ES-I3 (cell line): ENCODE data around the gene PRR15L.
A peak's percentile ranks its signal among the peaks of the same experiment; 100 is the strongest.

Experiments
- H3K36me3 ChIP-seq: 2 replicates; pipeline ENCODE4 v1.6.1; 2013; ENCODE audit warnings: mild to moderate bottlenecking, low read length, control low read depth, moderate library complexity; ENCODE audit not compliant: insufficient read depth
- H3K4me1 ChIP-seq: 2 replicates; pipeline ENCODE4 v1.6.1; 2013; ENCODE audit warnings: mild to moderate bottlenecking, control low read depth, low read length; ENCODE audit not compliant: insufficient read depth
- H3K9ac ChIP-seq: 2 replicates; pipeline ENCODE4 v1.6.1; 2013; ENCODE audit warnings: low read depth, mild to moderate bottlenecking, low read length, moderate library complexity
- H3K9me3 ChIP-seq: 2 replicates; pipeline ENCODE4 v1.6.1; 2013; ENCODE audit warnings: mild to moderate bottlenecking, low read length, moderate library complexity; ENCODE audit not compliant: control insufficient read depth, insufficient read depth

PRR15L gene

GRCh38 chr17:47980541-47980940, 22.9 kb upstream of the PRR15L start:
- Histone ChIP-seq H3K9me3 (no peaks in the 10 kb centered on the region), H3K4me1 (no peaks in the 10 kb centered on the region), H3K36me3 (peaks cover 33% of the 10 kb centered on the region), H3K9ac (no peak overlapping the region)

- H3K9ac ChIP-seq, result no peak overlapping the region
- no peaks in the 10 kb centered on the region for H3K9me3 ChIP-seq
- no peaks in the 10 kb centered on the region for H3K4me1 ChIP-seq
- H3K36me3 ChIP-seq, result peaks cover 36% of the 10 kb centered on the region
Measured at GRCh38 chr17:47978324-47978723, 20.6 kb upstream of the PRR15L start.

GRCh38 chr17:47975823-47976205, 18.1 kb upstream of the PRR15L start:
- Histone ChIP-seq H3K36me3 (peaks cover 33% of the 10 kb centered on the region), H3K4me1 (no peaks in the 10 kb centered on the region), H3K9ac (no peak overlapping the region), H3K9me3 (no peaks in the 10 kb centered on the region; the same call in 1 of the 2 replicates)

GRCh38 chr17:47975189-47975822, 17.6 kb upstream of the PRR15L start:
- no peaks in the 10 kb centered on the region; the same call in 1 of the 2 replicates for H3K9me3 ChIP-seq
- no peak overlapping the region for H3K9ac ChIP-seq
- peaks cover 2% of the 10 kb centered on the region; the same call in 1 of the 2 replicates for H3K4me1 ChIP-seq
- peaks cover 30% of the 10 kb centered on the region for H3K36me3 ChIP-seq

- no peak overlapping the region for H3K9ac ChIP-seq
Measured at GRCh38 chr17:47973541-47973940, 15.9 kb upstream of the PRR15L start.

GRCh38 chr17:47970725-47971499, 13.2 kb upstream of the PRR15L start, which contains the start of gene CDK5RAP3:
CDK5RAP3 (plus strand) TSS chr17:47971113; CDS start chr17:47971147, 34 bp downstream.
- H3K9me3 ChIP-seq, result no peaks in the 10 kb centered on the region; the same call in 1 of the 2 replicates
- H3K4me1 ChIP-seq, result peaks cover 5% of the 10 kb centered on the region; the same call in 1 of the 2 replicates
- peak within 1 kb of the TSS; percentile 86 for H3K9ac ChIP-seq
- H3K36me3 ChIP-seq, result peaks cover 9% of the 10 kb centered on the region; the same call in 1 of the 2 replicates

More at GRCh38 chr17:47973541-47973940, 15.9 kb upstream of the PRR15L start:
- Histone ChIP-seq H3K4me1 (peaks cover 5% of the 10 kb centered on the region; the same call in 1 of the 2 replicates), H3K36me3 (peaks cover 15% of the 10 kb centered on the region), H3K9me3 (no peaks in the 10 kb centered on the region; the same call in 1 of the 2 replicates)

- peak overlapping the region; percentile 28; the same call in 1 of the 2 replicates for H3K9ac ChIP-seq
- H3K36me3 ChIP-seq, result 0 out of 2 replicates have a peak, but pooled peaks cover 4% of the 10 kb centered on the region
- H3K4me1 ChIP-seq, result peaks cover 5% of the 10 kb centered on the region; the same call in 1 of the 2 replicates
- no peaks in the 10 kb centered on the region; the same call in 1 of the 2 replicates for H3K9me3 ChIP-seq
Measured at GRCh38 chr17:47969930-47970724, 12.4 kb upstream of the PRR15L start.

- peaks cover 5% of the 10 kb centered on the region; the same call in 1 of the 2 replicates for H3K4me1 ChIP-seq
- no peaks in the 10 kb centered on the region; the same call in 1 of the 2 replicates for H3K9me3 ChIP-seq
- H3K36me3 ChIP-seq, result 0 out of 2 replicates have a peak, but pooled peaks cover 4% of the 10 kb centered on the region
- H3K9ac ChIP-seq, result no peak overlapping the region
Measured at GRCh38 chr17:47968836-47969235, 11.2 kb upstream of the PRR15L start.

GRCh38 chr17:47967607-47968252, 10.0 kb upstream of the PRR15L start:
- H3K9me3 ChIP-seq, result no peaks in the 10 kb centered on the region; the same call in 1 of the 2 replicates
- no peak overlapping the region for H3K9ac ChIP-seq
- H3K36me3 ChIP-seq, result no peaks in the 10 kb centered on the region
- H3K4me1 ChIP-seq, result peaks cover 5% of the 10 kb centered on the region; the same call in 1 of the 2 replicates

GRCh38 chr17:47966079-47966519, 8.4 kb upstream of the PRR15L start:
- H3K36me3 ChIP-seq, result no peaks in the 10 kb centered on the region
- H3K9me3 ChIP-seq, result no peaks in the 10 kb centered on the region
- no peak overlapping the region for H3K9ac ChIP-seq
- H3K4me1 ChIP-seq, result peaks cover 5% of the 10 kb centered on the region; the same call in 1 of the 2 replicates

- Histone ChIP-seq H3K9ac (no peak overlapping the region), H3K36me3 (no peaks in the 10 kb centered on the region)
Measured at GRCh38 chr17:47964856-47965255, 7.2 kb upstream of the PRR15L start.

GRCh38 chr17:47962901-47963300, 5.2 kb upstream of the PRR15L start:
- H3K9ac ChIP-seq, result no peak overlapping the region
- H3K36me3 ChIP-seq, result no peaks in the 10 kb centered on the region
- peaks cover 2% of the 10 kb centered on the region; the same call in 1 of the 2 replicates for H3K4me1 ChIP-seq
- no peaks in the 10 kb centered on the region for H3K9me3 ChIP-seq

More at GRCh38 chr17:47964856-47965255, 7.2 kb upstream of the PRR15L start:
- no peaks in the 10 kb centered on the region for H3K9me3 ChIP-seq
- H3K4me1 ChIP-seq, result no peaks in the 10 kb centered on the region; the same call in 1 of the 2 replicates

- no peaks in the 10 kb centered on the region for H3K36me3 ChIP-seq
- H3K9ac ChIP-seq, result no peak overlapping the region
- H3K9me3 ChIP-seq, result no peaks in the 10 kb centered on the region
- peaks cover 16% of the 10 kb centered on the region for H3K4me1 ChIP-seq
Measured at GRCh38 chr17:47961406-47961805, 3.7 kb upstream of the PRR15L start.
